ENCODE measurements around the gene POLL.
A peak's percentile ranks its signal among the peaks of the same experiment; 100 is the strongest.

POLL gene

DNA sequence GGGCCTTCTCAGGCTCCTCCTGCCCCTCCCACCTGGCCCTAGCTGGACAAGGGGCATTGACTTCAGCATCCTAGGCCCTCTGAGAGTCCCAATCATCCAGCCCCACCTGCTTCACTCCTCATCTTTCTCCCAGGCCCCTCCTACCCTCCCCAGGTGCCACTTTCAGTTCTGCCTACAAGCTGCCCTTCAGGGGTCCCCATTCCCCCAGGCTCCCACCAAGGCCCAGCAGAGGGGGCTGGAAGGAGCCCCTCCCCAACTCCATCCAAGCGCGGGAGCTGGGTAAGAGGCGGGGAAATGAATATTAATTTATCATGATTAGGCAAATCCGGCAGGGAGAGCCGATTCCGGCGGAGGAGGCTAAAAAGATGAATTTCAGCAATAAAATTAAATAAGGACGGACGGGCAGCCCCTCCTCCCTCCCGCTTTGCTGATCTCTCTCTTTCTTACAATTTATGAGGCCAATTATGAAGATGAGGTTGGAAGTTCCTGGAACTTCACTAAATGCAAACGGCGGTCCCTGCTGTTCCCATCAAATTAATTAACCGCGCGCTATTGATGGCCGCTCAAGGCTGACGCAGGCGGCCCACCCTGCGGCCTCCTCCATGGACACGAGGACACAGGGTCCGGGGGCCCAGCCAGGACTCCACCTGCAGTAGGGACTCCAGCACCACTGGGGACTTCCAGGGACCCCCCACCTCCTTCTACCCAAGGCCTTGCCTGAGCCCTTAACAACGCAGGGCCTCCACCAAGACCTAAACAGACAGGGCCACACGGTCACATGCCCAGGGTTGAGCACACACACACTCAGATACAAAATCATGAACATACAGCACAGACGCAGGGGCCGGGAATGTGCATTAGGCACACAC, 13.9 kb downstream of the POLL start:
- no peak for DNase-seq

DNA sequence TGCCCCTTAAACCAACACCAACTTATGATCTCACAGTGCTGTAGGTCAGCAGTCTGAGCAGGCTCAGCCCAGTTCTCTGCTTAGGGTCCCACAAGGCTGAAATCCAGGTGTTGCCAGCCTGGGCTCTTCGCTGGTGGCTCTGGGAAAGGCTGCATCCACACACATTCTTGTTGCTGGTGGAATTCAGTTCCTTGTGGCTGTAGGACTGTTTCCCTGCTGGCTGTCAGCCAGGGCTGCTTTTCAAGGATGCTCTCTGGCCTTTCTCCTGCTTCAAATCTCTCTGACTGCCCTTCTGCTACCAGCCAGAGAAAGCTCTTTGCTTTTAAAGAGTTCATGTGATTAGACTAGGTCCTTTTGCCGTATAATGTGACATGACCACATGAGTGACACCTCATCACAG, 15.3 kb downstream of the POLL start:
- DNase-seq = no peak

DNA sequence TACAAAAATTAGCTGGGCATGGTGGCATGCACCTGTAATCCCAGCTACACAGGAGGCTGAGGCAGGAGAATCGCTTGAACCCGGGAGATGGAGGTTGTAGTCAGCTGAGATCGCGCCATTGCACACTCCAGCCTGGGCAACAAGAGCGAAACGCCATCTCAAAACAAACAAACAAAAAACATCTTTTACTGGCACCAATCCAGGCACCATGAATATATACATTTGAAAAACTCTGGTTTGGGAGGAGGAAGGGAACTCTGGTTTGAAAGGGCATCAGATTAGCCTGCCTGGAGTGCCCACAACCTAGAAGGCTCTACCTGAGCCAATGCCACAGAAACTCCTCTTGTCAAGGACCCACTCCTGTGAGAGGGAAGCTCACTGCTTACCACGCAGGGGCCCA, 15.9 kb downstream of the POLL start:
- DNase-seq = no peak

DNA sequence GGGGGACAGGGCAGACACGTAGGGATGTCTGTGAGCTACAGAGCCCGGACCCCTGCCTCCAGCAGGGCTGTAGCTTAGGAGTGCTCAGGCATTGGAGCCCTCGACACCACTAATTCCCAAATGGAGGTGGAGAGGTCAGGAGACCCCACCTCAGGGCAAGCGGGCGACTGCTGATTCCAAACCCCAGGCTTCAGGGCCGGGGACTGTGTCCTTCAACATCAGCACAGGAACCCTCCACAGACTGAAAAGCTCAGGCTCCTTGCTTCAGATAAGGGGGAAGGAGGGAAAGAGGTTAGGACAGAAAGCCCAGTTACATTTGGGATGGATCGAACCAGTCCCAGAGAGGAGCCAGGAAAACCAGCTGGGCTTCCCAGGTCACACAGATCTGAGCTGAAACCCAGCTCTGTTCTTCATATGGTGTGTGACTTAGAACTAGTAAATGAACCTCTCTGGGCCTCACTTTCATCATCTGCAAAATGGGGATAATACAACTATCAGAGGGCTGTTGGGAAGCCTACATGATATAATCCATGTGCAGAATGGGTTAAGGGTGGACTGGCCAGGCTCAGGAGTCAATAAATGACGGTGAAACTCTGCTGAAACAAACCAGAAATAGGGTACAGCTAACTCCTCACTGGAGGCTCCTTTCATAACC, 16.7 kb downstream of the POLL start:
- DNase-seq = no peak

DNA sequence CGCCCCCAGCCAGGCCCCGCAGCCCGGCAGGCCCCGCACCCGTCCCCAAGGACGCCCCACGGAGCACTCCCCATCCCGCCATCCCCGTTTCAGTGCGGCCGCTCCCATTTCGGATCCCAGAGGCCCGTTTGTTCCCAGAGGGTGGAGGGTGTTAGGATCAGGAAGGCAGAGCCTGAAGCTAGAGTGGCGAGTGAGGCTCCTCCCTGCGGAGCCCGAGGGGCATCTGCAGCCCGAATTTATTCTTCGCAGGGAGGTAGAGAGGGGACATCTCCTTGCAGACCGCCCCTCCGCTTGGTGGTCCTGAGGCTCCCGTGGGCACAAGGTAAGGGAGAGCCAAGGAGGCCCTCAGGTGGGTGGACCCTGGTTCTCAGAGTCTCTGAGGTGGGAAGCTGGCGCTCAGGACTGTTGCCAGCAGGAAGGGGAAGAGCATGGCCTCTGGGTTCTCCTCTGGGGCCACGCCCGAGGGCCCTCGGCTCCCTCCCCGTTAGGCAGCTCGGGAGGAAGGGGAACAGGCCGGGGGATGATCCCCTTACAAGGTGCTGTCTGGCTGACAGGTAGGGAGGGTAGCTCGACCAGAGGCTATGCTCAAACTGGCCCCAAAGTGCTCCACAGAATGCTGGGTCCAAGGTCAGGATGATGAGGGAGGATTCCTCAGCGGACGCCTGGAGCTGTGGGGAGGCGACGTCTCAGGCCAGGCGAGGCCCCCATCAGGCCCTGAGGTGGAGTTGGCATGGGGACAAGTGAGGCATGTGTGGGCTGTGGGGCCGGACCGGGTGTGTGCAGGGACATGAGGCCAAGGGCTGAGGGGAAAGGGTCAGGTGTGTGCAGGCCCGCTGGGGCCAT, 17.4 kb downstream of the POLL start:
- DNase-seq = peak in 2 of 3 experiments; percentile 42 to 69

DNA sequence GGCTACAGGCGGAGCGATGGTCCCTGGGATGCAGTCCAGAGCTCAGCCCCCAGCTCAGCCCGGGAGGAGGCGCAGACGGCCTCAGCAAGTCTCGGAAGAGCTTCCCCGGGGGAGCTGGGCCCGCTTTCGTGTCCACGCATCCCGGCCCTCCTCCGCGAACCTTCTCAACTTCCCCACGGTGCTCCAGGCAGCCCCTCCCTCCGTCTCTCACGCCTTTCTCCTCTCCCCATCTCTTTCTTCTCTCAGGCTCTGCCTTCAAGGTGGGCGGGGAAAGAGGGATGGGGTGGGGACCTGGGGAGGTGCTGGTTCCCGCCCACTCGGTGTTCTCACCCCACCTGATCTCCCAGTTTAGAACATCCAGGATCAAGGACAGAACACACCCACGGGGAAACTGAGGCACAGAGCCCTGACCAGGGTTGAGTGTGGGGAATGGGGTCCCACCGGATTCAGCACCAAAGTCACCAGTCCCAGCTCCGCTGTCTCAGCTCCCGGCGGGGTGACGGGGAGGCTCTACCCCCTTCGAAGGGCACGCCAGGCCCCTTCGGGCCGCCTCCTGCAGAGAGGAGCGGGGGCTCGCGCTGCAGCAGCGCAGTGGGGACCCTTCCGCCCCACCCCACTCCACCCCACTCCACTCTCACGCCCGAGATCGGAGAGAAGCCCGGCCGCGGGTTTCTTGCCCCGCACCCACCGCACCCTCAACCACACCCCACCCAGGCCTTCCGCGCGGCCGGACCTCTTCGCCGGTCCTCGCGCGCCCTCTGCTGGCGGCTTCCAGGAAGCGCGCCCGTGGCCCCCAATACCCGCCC, 18.2 kb downstream of the POLL start:
- peak; percentile 52 to 77 (median 56) for DNase-seq

DNA sequence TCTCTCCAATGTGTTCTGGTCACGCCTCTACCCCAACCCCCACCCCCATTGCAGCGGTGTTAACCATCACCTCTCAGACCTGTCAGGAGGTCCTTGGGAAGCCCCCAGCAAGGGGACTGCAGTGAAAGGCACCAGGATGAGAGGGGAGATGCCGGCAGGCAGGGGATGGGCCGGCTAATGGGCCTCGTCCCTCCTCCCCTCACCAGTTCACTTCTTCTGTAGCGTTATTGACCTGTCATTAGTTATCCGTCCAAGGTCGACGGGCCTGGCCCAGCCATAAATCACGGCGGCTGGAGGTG, 18.8 kb downstream of the POLL start:
- peak in 1 of 3 experiments; percentile 41 for DNase-seq

DNA sequence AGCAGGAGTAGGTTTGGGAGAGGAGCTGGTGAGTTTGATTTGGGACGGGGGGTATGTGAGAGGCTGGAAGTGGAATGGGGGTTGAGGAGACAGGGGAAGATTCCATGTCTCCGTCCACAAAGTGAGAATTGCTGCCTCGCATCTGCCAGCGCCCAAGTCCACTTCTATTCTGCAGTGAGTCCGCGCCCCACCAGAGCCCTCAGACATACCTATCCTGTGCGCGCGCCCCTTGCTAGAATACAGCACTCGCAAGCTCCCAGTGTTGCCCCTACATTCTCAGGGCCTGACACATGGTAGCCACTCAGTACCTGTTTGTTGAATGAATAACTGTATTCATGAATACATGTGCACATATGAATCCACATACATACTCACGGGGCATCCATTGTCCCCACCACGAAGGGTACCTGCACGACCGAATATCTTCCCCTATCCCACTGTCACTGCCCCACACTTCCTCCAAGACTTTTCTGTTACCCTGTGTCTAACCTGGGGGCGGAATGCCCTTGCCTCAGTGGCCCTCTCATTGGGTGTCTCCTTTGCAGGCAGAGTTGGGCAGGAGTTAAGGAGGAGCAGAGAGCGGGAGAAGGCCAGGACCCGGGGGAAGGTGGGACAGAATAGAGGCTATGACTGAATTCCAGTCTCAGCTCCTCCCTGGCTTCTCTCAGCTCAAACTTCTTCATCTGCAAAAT, 19.9 kb downstream of the POLL start:
- no peak for DNase-seq

DNA sequence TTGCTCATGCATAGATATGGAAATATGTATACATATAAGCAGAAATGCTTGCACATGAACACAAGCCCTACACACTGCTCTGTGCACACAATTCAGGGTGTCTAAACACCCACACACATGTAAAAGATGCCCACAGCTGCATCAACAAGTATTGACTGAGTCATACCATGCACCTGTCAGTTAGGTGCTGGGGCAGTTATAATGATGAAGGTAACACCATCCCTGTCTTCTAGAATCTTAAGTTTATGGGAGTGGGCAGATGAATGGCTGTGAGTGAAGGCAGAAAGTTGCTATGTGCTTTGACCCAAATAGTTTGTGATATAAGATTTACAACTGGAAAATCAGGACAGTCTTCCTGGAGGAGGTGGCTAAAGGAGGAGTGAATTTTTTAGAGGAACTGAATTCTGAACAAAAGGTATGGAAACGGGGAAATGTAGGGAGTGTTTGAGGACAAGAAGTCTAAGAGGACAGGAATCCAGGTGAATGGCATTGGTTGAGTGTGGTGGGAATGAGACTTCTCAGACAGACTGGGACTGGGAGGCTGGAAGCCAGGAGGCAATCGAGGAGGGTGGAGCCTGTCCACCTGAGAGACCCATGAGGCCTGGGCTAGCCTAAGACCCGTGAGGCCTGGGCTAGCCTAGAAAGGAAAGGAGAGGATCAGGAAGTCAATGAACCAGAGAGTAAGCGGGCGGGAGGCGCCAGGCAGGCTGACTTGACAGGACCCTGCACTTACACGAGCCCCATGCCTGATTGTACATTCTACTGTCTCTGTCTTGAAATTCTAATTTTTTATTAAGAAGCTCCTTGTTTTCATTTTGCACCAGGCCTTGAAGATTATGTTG, 20.7 kb downstream of the POLL start:
- DNase-seq = peak in 1 of 3 experiments; percentile 6

DNA sequence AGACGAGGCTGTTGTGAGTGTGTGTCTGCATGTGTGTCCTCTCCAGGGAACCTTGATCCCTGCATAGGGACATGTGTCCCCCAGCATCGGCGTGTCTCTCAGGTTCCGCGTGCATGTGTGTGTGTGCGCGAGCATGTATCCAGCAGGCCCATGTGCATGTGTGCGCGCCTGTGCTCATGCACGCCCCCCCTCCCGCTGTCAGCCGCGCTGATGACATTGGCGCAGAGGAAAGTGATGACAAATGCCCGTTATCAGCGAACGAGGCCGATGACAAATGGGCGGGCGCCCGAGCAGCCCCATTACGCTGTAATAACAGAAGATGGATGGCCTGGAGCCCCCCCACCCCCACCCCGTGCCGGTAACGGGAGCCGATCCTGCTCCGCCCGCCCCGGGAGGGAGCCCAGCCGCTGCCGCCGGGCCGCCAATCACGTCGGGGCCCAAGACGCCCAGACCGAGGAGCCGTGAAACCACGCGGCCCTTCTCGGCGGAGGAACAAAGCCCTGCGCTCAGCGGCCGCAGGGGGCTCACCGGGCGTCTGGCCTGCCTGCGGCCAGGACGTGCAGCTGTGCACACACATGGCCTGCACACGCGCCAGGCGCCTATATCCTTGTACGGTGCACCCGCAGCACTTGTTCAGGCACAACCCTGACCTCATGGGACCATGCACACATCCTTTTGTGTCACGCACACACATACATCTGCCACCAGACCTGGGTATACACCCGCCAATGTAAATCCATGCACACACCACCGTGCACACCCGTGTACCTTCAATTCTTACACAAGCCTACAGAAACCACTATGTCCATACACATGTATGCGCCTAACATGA, 21.5 kb downstream of the POLL start:
- peak; percentile 64 to 87 (median 78) for DNase-seq

DNA sequence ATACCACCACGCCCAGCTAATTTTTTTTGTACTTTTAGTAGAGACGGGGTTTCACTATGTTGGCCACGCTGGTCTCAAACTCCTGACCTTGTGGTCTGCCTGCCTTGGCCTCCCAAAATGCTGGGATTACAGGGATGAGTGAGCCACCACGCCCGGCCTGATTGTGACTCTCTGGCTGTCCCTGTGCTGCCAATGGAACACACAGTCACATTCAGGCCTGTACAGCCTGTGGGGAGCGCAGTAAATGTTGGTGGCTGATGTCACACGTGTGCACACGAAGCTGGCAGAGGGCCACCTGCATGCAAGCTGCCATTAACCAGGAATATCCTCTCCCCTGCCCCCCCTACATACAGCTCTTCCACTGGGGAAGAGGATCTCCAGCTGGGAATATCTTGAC, 22.1 kb downstream of the POLL start:
- peak in 2 of 3 experiments; percentile 64 to 76 for DNase-seq

DNA sequence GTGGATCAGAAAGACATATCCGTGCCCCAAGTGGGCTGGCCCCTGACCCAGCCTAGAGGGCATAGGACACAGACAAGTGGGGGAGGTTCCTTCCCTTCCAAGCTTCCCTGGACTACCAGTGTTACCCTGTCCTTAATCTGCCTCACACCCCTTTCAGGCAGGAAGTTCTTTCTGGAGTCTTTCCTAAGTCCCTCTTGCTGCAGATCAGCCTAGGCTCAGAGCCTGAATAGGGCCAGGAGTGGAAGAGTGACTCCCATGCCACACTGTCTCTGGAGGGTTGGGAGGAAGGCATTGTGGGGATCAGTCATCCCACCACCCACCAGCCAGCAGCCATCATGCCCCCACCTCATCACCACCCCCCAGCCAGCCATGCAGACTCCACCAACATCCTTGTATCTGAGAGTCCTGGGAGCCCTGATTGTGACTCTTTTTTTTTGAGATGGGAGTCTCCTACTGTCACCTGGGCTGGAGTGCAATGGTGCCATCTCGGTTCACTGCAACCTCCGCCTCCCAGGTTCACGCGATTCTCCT, 22.6 kb downstream of the POLL start:
- no peak for DNase-seq

DNA sequence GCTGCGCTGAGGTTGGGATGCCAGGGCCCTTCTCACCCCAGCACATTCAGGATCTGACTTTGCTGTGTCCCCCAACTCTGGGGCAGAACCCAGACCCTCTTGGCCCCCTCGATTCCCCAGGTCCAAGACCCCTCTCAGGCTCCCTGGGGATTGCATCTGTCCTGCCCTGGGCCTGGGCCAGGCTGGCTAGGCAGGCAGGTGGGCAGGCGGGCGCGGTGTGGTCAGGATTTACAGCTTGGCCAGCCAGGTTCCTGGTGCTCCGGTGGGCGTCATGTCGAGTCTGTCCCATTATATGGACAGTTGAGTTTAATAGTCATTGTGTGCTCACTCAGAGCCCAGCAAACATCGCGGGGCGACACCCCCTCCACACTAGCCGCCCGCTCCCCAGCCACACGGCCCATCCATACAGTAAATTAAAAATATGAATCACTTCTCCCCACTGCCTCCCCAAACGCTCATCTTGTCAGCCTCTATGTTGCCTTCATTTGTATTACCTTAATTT, 23.5 kb downstream of the POLL start:
- DNase-seq = no peak

DNA sequence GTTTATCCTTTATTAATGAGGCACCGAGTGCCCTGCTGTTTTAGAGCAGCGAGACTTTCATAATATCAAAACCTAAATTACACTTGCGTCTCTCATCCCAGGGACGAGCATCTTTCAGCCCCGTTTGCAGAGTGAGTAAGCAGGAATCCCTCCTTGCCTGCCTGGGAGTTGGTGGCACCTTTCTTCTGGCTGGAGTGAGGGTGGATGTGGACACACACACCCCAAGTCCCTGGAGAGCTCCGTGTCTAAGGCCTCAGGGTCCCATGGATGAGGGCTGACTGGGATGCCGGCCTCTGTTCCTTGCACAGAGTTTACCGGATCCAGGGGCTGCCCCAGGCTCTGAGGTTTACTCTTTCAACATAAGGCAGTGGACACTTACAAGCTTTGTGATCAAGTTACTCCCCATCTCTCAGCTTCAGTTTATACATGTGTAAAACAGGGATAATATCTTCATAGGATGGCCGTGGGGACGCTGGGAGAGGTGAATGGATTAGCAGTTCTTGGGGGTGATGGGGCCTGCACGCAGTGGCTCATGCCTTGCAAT, 24.5 kb downstream of the POLL start:
- no peak for DNase-seq

DNA sequence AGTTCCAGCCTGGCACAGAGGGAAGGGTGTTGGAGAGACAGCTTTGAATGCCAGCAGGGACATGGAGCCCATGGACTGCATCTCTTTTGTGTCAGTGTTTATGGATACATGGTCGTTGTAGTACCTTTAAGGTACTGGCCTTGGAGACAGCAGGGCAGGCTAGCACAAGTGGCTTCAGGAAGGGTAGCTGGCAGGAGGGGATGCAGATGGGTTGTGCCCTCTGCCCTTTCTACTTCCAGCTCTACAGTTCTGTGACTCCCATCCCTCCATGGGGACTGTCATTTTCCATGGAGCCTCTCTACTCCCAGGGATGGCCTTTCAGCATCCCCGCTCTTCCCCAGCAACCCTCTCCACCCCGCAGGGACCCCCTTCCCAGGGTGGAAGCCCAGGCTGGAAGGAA, 25.1 kb downstream of the POLL start:
- DNase-seq = no peak

DNA sequence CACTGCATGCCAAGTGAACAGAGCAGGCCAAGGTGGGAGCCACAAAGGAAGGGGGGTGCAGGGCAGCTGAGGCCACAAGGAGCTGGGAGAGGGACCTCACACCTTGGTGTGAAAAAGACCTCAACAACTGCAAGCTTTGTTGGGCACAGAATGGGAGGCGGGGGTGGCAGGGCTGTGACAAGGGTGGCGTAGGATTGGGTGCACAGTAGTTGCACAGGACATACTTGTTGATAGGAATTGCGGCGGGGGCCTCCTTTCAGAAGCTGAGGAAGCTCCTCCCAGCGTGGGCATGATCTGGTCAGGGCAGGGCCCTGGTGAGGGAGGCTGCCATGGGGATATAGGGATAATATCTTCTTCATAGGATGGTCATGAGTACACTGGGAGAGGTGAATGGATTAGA, 25.8 kb downstream of the POLL start:
- no peak for DNase-seq

DNA sequence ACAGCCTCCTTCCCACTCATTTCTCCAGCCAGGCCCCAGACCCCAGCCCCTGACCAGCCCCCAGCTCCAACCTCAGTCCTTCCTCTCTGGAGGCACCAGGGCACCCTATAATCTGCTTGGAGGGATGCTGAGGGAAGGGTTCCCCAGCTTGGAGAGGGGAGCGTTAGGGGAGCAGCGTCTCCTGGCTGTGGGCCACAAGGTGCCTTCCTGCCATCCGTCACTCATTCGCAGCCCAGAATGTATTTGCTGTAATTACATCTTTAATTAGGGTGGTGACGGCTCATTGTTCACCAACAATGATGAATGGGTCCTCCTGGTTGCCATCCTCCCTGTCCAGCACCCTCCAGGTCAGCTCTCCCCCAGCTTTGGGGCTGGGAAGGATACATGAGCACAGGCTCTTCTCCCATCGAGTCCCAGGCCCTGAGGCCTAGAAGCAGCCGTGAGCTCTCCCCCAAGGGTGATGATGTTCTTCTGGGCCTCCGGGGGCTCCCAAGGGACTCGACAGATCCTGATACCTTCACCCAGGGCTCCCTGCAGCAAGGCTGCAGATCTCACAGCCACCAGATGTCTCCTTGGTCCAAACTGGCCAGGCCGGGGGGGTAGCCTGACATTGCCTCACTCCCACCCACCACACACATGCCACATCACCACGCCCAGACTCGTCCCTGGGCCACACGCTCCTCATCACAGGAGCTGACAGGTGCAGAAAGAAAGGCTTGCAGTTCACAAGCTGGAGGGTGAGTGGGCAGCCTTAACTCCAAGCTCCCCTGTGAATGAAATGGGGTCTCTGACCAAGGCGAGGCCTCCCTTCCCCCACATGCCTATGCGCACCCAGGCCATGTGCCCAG, 26.8 kb downstream of the POLL start:
- DNase-seq = peak in 2 of 3 experiments; percentile 58 to 84

DNA sequence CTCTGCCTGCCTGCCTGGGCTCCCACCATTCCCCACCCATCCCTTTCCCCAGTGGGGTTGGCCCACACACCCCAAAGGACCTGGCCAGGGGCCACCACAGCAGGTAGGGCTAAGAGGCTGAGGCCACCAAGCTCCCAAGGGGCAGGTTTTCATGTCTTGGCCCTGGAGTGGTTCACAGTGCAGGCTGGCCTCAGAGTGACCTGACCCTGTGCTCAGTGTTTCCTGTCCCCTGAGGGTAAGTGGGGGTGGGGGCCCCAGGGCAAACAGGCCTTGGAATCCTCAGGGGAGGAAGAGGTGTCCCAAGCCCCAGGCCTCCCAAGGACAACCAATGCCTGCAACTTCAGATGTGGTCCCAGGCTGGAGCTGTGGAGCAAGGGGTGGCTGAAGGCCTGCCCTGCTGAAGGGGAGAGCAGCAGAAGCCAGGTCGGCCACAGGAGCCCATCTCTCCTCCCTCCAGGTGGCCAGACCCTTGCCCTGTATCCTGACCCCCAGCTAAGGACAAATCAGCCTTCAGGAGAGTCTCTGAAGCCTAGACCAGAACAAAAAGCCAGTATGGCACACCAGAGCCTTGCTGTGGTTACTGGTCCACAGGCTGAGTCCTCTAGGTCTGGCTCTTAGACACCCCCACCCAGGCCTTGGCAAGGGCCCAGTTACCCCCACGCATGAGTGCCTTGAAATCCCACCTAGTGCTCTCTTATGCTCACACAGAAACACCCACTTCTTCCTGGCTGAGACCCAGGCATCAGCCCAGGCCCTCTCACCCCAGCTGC, 27.6 kb downstream of the POLL start:
- DNase-seq = peak in 1 of 3 experiments; percentile 68

All from NCI-H1417 (cell line).